HT1080 (cell line): ENCODE results near the gene GSK3B. TPM values are rescaled to one million over a fixed set of nuclear protein-coding genes. Genes with fewer than 3 reads are reported as not detected.
A peak's percentile ranks its signal among the peaks of the same experiment; 100 is the strongest.

Source experiments
- DNase-seq: peaks from one replicate; pipeline ENCODE4 v3.0.0-alpha.2; 2015; ENCODE audit warnings: low read depth
- polyA plus RNA-seq, 2 experiments: library from polyadenylated mRNA; depleted of rRNA; stranded (reverse); fragments of >200 nt; gene quantifications; 2 replicates each; pipeline ENCODE4 v1.2.3, GENCODE V29; 2015
- total RNA-seq: library from RNA; depleted of rRNA; stranded (reverse); fragments of >200 nt; shearing (Covaris generic); gene quantifications from 2 replicates; pipeline ENCODE4 v1.2.3, GENCODE V29; 2014; rRNA removed

The GSK3B gene
- total RNA-seq = 56.2 and 65.8 TPM in 2 replicates
- 54.9 and 69.9 TPM in 2 replicates for polyA plus RNA-seq (2015; cell fraction: cytosol; rRNA removed)
- 42.7 and 45.5 TPM in 2 replicates for polyA plus RNA-seq (2015; cell fraction: nucleus; rRNA removed)

DNA sequence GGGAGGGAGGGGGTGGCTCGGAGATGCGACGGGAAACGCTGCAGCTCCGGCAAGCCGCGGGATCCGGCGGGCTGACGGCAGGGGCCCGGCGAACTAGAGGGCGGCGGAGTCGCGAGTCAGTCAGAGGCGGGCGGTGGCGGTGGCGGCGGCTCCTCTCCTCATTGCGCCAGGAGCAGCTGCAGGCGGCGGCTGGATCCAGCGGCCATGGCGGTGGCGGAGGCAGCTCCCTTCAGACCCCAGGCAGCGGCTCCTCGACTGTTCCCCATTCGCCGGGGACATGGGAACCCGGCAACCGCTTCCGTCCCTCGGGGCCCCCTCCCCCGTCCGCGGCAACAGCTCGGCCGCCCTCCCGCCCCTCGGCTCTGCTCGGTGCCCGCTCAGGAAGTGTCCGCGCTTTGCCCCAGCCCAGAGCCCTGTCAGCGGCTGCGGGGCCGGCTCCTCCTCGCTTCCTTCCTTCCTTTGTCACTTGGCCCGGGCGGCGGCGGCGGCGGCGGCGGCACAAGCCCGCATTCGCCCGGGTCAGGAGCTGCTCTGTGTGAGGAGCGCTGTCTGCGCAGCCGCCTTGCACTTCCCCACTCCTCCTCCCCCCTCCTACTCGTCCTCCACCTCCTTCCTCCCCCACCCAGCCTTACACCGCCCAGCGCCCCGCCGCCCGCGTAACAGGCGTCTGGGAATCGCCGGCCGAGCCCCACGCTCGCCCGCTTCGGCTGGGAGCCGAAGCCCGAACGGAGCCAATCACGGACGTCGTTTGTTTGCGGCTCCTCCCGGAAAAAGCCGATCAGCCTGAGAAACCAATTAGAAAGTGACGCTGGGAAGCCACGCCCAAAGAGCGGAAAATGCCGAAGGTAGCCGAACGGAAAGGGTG, at the start of gene GSK3B:
Gene GSK3B, minus strand, starts transcription at position 537 of the 865 bp plus-strand sequence. CDS start 1,013 bp downstream, outside the sequence.
- DNase-seq = peak; percentile 72

DNA sequence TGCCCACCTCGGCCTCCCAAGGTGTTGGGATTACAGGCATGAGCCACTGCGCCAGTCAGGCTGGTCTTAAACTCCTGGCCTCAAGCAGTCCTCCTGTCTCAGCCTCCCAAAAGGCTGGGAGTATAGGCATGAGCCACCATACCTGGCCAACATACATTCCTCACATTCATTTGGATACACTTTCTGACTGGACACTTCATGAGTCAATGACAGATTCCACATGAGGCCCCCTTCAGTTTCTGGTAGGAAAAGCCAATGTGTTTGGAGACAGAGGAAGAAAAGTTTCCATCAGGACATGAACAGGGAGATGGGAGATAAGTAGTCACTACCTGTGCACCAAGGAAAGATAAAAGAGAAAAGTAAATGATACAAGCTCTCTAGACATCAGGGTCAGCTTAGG, 49.4 kb upstream of the GSK3B start:
- DNase-seq = no peak

DNA sequence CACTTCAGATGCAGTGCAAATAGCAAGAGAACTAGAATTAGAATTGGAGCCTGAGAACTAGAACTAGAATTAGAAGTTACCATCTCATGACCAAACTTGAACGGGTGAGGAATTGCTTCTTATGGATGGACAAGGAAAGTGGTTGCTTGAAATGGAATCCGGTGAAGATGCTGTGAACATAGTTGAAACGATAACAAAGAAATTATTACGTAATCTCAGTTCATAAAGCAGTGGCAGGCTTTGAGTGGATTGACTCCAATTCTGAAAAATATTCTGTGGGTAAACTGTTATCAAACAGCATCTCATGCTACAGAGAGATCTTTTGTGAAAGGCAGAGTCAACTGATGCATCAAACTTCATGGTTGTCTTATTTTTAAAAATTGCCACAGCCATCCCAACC, 48.0 kb upstream of the GSK3B start:
- DNase-seq = no peak

DNA sequence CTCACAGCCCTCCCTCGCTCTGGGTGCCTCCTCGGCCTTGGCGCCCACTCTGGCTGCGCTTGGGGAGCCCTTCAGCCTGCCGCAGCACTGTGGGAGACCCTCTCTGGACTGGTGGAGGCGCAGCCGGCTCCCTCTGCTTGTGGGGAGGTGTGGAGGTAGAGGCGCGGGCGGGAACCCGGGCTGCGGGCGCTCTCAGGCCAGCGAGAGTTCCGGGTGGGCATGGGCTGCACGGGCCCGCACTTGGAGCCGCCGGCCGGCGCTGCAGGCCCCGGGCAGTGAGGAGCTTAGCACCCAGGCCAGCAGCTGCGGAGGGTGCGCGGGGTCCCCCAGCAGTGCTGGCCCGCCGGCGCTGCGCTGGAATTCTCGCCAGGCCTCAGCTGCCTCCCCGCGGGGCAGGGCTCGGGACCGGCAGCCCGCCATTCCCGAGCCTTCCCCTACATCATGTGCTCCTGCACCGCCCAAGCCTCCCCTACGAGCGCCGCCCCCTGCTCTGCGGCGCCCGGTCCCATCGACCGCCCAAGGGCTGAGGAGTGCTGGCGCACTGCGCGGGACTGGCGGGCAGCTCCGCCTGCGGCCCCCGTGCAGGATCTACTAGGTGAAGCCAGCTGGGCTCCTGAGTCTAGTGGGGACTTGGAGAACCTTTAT, 46.0 kb upstream of the GSK3B start:
- DNase-seq = no peak

DNA sequence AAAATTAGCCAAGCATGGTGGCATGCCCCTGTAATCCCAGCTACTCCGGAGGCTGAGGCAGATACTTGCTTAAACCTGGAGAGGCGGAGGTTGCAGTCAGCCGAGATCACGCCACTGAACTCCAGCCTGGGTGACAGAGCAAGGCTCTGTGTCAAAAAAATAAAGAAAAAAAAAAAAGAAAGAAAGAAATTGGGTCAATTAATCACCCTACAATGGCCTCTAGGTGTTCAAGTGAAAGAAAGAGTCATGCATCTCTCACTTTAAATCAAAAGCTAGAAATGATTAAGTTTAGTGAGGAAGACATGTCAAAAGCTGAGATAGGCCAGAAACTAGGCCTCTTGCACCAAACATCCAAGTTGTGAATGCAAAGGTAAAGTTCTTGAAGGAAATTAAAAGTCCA, 44.9 kb upstream of the GSK3B start:
- no peak for DNase-seq

DNA sequence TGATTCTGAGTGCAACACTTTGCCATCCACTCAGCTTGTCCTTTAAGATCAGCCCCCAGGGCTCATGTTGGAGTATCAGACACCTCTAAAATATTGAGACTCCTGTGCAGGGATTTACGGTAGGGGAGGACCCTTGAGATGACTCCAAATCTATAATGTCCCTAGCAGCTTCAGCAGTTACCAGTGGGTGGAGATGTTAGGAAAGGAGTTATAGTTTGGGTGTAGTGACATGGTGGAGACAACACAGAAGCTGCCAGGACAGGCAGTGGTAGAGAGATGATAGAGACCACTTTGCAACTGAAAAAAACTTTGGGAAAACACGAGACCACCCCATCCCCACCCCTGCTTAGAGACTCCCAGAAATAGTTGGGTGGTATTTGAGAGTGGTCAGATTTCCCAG, 43.3 kb upstream of the GSK3B start:
- DNase-seq = no peak

DNA sequence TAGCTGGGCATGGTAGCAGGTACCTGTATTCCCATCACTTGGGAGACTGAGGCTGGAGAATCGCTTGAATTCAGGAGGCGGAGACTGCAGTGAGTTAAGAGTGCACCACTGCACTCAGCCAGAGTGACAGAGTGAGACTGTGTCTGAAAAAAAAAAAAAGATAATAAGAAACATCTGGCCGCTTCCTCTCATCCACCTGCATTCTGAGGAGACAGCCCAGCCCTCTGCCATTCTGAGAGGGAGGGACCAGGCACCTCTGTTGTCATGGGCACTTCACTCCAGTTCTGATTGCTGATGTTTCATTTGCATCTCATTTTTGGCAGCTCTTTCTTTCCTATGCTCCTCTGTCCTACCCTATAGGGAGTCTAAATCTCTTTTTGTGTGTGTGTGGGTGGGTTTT, 36.4 kb upstream of the GSK3B start:
- DNase-seq = no peak

DNA sequence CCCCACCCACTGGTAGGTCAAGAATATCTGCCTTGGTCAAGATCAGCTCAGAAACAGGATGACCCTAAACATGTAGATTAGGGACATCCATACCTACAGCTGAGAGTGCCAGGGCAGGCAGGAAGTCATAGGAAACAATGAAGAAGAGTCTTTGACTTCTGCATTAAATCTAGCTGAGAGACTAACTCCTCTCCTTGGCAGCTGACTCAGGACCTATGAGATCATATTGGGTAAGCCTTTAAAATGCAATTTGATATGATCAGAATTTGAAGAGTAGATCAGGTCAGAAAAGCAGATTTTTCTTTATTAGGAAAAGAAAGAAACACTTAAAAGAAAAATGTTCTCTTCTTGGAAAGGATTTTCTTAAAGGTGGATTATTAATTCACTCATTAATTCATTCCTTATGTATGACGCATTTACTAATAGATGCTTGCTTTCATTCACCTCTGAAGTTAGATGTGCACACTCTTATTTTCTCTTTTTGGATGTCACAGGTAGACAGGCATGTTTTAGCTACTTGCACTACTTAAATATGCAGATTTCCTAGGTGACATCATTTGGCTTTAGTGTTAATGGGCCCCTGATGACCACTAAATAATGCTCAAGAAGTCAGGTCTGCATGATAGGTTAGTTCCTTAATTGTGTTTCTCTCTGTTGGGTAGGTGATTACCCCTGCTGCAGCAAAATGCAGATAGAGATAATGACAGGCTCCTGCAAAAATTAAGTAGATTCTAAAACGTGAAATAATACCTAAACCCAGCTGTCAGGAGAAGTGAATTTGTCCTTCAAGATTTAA, 35.7 kb upstream of the GSK3B start:
- DNase-seq = peak; percentile 45

DNA sequence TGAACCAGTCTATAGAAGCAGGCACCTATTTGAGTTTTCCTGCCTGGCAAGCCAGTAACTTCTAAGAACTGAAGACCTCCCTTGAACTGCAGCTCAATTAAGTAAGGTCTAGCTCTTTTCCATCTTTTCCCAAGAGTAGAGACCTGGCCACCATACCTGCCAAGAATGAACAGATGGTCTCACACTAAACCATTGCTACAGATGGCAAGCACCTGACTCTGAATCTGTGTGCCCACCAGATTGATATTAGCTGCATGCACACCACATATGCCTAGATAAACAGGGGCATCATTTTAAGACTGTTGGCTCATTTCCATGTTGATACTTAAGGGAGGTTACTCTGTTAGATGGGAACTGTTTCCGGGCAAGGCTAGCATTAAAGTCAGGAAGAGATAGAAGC, 34.8 kb upstream of the GSK3B start:
- DNase-seq = no peak

DNA sequence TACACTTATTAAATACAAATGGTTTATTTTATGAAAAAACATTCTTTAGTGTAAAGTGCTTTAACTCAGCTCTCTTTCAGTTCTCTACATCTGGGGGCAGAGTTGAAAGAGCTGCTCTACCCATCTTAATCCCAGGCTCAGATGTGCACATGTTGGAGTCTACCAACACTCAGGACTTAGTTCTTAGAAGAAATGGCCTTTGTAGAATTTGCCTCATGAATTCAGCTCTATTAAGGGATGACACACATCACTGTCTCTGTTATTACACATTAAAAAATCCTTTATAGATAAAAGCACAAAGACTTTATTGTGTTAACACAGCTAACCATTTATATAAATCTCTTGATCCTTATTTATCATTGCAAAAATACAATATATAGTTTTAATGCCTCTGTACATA, 31.7 kb upstream of the GSK3B start:
- no peak for DNase-seq

DNA sequence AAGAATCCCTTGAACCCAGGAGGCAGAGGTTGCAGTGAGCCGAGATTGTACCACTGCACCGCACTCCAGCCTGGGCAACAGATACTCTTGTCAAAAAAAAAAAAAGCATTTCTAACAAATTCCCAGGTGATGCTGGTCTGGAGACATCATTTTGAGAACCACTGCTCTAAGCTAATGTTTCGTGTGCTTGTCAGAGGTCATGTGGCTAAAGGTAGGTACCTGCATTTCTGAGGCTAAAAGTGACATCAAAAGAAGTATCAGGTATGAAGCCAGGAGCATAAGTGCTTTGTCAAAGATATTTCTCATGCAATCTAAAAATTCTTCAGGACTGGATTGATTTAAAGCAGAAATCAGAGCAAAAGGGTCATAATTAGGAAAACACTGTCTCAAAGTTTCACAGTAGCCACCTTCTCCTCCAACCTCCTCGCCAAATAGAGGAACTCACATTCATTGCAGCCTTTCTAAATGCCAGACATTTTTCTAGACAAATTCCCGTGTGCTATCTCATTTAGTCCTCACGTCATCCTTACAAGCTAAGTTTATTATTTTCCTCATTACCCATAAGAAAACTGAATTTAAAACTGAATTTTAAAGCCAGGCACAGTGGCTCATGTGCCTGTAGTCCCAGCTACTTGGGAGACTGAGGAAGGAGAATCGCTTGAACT, 25.7 kb upstream of the GSK3B start:
- no peak for DNase-seq

DNA sequence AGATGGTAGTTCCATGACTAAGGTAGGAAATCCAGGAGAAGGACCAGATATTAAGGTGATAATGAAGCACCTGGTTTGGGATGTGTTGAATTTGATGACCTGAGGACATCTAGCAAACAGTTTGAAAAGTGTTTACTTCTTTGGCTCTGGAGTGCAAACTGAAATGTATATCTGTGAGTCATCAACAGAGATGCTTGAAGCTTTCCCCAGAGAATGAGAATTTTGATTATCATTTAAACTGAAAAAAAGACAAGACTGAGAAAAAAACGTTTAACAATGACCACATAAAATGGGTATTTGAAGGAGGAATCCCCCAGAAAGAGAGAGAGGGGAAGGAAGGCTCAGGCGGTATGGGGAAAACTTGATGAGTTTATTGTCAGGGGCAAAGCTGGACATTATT, 20.7 kb upstream of the GSK3B start:
- DNase-seq = peak; percentile 28

DNA sequence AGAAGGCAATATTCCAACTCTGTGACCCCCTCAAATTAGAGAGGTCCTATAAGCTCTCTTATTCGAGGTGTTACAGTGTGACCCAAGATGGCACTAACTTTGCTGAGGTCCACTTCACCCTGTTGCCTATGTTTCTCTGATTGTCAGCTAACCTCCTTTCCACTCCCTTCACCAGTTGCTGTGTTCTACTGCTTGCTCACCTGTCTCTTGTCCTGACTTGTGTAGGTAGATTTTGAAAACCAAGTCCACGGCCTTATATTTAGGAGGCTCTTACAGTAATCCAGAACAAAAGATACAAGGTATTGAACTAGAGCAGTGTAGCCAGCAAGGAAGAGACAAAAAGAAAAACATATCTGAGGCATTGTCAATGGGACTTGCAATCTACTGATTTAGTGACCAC, 20.1 kb upstream of the GSK3B start:
- DNase-seq = no peak

DNA sequence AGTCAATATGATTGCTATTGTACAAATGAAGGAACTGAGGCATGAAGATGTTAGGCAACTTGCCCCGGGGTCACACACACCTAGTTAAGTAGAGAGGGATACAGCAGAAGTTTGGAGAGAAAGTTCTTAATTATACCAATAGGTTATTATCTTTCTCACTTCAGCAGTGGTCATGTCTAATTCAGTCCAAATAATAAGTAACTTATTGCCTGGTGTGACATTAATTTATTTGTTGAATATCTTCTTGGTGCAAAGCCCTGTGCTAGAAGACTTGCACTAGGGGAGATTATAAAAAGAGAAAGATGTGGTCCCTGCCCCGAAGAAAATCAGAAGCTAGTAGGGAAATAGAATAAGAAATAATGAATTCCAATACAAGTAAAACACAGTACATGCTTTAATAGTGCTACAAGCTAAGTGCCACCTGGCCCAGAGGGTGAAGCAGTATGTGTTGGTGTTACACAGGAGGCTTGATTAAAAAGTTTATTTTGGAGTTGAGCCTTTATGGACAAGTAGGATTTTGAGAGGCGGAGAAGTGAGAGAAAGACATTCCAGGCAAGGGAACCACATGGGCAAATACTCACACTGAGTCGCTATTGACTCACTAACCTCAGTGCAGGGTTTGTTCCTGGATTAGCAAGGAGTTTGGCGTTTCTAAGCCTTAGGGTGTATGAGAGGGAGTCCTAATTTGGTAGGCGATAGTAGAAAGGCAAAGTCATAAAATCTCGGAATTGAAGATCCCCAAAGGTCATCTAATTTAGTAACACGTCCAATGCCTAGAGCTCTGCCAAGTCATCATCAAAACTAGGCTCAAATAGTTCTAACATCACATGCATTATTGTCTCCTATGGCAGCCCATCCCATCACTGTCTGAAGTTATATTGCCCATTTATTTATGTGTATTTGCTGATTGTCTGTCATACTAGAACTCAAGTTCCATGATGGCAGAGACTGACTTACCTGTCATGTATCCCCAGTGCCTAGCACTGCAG, 19.2 kb upstream of the GSK3B start:
- DNase-seq = peak; percentile 92

DNA sequence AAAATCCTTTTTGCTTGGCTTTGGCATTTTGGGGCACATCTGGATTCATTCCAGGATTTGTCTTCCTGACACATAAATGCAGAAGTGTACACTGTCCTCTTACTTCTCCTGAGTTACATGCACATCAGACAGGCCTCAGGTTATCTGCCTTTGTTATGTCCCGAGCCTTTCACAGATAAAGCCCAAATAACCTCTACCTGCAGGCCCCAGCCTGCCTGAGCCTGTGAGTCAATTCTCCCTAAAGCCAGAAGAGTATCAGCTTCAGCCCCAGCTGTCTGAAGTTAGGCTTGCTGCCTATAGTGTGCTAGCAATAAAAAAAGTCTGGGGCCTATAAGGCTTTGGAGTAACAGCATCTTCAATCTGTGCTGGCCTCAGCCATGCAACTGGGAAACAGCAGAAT, 17.7 kb upstream of the GSK3B start:
- no peak for DNase-seq

DNA sequence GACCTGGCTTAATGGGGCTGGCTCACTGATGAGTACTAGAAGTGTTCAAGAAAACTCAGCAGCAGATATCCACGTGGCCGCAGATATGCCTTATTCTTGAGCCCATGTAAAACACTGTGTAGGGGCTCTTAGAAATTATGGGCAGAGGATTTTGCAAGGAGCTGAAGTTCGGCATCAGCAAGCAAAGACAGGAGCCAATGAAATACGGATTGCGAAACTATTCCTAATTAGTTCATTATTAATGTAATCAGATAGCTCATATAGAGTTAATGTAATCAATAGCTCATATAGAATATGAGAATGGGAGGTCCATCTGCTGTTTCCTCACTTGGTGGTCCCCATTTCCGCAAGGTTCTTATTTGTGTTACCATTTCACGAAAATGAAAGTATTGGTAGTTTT, 9.0 kb upstream of the GSK3B start:
- no peak for DNase-seq

DNA sequence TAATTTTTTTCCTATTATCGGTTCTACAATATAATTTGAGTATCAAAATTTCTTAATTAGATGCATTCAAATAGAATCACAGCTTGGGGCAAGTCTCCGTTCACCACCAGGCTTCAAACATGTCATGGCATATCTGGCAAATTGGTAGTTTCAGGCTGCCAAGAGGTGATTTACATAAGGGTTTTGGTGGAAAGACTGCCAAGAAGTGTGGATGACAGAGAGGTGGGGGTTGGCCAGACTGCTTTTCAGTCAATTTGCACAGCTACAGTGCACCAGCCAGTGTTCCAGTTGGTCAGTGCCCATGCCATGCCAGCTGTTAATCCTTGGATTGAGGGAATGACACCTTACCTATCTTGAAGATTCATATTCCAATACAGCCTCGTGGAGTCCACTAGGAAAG, 8.4 kb upstream of the GSK3B start:
- no peak for DNase-seq

DNA sequence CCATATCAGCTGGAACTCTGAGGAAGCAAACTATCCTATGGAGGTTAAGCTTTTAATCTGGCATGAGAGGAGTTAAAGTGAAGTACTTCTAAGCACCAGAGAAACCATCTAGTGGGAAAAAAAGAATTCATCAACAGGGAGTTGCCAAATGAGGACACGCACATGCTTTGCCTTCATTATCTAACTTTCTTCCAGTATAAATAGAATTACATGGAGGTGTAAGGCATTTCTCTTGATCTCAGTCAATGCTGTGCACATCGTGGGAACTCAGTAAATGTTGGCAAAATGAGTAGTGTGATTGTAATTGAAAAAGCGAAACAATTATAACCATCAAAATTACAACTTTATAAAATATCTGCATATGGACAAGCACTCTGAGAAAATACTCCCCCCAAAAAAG, 8.0 kb upstream of the GSK3B start:
- no peak for DNase-seq

DNA sequence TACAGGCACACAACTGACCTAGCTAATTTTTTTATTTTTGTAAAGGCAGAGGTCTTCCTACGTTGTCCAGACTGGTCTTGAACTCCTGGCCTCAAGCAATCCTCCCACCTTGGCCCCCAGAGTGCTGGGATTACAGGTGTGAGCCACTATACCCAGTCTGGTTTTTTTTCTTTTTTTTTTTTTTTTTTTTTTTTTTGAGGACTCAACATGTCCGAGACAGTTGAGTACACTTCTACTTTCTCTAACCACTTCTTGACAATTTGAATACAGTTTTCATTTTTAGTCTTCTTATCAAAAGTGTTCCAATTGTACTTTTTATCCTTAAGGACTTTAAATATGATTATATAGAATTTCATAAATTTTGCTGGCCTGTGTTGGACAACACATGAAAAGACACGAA, 7.4 kb upstream of the GSK3B start:
- no peak for DNase-seq

DNA sequence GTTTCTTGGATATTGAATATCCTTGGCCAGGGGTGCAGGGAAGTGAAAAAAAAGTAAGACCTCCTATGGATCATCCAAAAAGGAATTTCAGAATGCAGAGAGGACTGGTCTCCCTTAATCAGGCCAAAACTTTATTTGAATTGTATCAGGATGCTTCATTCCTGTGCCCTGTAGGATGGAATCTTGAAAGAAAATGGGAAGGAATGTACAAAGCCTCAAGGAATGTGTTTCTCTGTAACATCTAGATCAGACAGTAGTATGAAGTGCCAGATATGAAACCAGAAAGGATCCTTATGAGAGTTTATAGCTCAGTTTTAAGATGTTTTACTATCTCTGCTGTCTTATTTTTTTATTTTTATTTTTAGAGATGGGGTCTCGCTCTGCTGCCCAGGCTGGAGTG, 6.5 kb upstream of the GSK3B start:
- no peak for DNase-seq
